ENCODE data around the gene RAB40C.

The RAB40C gene

GRCh38 chr16:559411-560203 lies 30.3 kb upstream of the RAB40C start:
- no peak for DNase-seq

- DNase-seq = no peak
These were observed 29.6 kb upstream of the RAB40C start, which contains the start of gene PRR35 for GRCh38 chr16:560204-560700. TSS of gene PRR35 (plus strand) at chr16:560394. CDS start at chr16:563295, 2,901 bp downstream.

- no peak for DNase-seq
These were observed 29.0 kb upstream of the RAB40C start for GRCh38 chr16:560701-561412.

- DNase-seq = no peak
These were observed 28.5 kb upstream of the RAB40C start for GRCh38 chr16:561413-561794.

GRCh38 chr16:561957-562938 lies 27.6 kb upstream of the RAB40C start:
- DNase-seq = no peak

GRCh38 chr16:563072-563644 lies 26.7 kb upstream of the RAB40C start:
- DNase-seq = no peak

- no peak for DNase-seq
These were observed 25.0 kb upstream of the RAB40C start for GRCh38 chr16:564690-565418.

- no peak for DNase-seq
These were observed 24.2 kb upstream of the RAB40C start for GRCh38 chr16:565419-566330.

- DNase-seq = no peak
These were observed 23.1 kb upstream of the RAB40C start, which contains the start of gene NHLRC4 for GRCh38 chr16:566475-567372. TSS of gene NHLRC4 (plus strand) at chr16:567005. CDS start at chr16:568048, 1,043 bp downstream.

GRCh38 chr16:567373-568256 lies 22.3 kb upstream of the RAB40C start:
- no peak for DNase-seq

- no peak for DNase-seq
These were observed 21.2 kb upstream of the RAB40C start for GRCh38 chr16:568401-569258.

GRCh38 chr16:569445-570254 lies 20.2 kb upstream of the RAB40C start, which contains the start of gene PIGQ:
TSS of gene PIGQ (plus strand) at chr16:569968. CDS start at chr16:574075, 4,107 bp downstream.
- DNase-seq = no peak

- no peak for DNase-seq
These were observed 16.8 kb upstream of the RAB40C start for GRCh38 chr16:572865-573650.

- DNase-seq = no peak
These were observed 15.7 kb upstream of the RAB40C start for GRCh38 chr16:574021-574760.
